Fibroblast of skin of right quadriceps (primary cell): ENCODE results near the gene PHLDB1.
A peak's percentile ranks its signal among the peaks of the same experiment; 100 is the strongest.
"Not testable (repeated sequence)": the region's sequence is repeated elsewhere in the genome, so short reads cannot be mapped to it uniquely, and the experiment has no call there.

Source experiments
- DNase-seq: peaks from one replicate; pipeline ENCODE4 v3.0.0-alpha.2; 2013

PHLDB1 gene

DNA sequence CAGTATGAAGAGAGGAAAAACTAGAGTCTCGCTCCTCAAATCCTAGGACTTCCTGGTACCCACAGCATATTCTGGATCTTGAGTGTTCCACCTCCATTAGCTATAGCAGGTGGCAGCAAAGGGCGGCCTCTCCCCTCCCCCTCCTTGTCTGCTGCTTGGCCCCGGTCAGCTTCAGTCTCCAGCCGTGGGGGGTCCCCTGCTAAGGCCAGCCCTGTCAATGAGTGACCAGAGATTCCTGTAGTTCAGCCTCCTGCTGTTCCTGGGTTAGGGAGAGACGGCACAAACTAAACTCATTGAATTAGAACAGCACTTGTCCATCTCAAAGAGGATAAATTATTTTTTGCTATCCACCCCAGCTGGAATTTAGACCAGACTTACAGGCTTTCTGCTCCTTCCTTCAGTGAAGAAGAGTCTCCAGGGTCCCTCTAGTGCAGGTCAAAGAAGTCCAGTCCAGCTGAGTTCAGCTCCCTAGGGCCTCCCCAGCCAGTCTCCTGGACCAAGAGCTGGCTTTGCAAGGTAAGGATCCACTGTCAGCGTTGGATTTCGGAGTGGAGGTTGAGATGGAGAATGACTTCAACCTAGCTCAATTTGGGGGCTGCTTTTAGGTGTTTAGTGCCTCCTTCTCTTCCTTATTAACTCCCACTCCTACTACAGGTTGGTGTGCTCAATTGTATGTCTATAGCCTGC is 1.1 kb upstream of the PHLDB1 start:
- no peak for DNase-seq

DNA sequence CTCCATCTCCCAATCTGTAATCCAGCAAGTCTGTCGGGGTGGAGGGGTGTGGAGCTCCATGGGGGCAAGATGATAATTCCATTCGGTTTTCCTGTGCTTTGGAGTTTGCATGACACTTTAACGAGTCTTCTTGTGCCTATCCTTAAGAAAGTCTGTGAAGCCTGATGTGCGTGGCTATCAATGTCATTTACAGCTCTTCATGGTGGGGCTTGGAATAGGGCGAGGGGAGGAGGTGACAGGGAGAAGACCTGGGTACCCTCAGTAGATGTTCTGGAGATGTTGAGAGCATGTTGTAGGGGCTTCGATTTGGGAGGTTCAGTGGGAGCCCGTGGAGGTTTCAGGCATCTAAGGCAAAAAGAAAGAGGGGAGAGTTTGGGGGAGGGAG is 579 bp upstream of the PHLDB1 start:
- no peak for DNase-seq

DNA sequence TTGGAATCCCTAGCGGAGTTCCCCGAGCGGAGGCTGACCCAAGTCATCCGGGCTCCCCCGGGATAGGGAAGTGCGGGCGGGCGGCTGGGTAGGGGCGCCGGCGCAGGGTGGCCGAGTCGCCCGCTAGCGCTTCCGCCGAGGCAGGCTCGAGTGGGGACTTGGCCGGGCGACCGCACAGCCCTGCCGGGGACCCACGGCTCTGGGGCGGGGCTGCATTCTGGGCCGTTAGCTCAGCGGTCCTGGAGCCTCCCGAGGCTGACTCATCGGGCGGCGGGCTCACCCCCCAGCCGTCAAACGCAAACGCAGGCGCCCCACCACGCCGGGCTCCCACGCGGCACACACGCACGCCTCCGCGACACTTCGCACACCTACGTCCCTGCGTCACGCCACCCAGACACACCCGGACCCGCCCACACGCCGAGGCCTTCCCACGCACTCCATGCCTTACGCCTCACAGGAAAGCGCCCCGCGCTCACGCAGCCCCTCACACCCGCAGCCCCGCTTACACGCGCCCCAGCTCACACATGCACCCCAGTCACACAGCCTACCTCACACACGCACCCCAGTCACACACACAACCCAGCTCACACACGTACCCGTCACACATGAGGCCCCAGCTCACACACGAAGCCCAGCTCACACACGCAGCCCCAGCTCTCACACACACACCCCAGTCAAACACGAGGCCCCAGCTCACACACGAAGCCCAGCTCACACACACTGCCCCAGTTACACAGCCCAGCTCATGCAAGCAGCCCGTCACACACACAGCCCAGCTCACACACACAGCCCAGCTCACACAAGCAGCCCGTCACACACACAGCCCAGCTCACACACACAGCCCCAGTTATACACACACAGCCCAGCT is 1.2 kb downstream of the PHLDB1 start:
- peak; percentile 78 for DNase-seq

DNA sequence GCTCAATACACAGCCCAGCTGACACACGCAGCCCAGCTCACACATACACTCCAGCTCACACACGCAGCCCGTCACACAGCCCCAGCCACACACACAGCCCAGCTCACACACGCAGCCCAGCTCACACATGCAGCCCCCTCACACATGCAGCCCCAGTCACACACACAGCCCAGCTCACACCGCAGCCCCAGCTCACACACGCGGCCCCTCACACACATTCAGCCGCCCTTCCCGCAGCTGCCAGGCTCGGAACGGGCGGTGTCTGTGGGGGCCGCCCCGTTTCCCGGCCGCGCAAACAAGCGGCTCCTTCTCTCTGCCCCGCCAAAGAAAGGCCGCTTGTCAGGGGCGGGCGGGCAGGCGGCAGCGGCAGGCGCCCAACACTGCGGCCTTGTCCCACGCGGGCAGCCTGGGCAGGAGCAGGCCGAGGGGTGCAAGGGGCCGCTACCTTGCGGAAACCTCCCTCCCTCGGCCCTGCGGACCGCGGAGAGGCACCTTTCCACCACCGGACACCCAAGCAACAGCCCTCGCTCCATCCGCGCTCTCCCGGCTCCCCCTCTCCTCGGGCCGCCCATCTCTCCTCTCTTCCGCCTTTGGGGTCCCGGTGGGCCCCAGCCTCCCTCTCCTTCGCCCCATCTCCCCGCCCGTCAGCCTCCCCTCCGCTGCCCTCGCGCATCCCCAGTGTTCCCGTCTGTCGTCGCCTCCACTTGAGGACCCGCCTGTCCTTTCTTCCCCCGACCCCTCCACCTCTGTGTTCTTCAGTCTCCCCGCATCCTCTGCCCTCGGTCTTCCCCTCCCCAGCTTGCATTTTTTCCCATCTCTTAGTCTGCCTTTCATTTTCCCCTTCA is 2.2 kb downstream of the PHLDB1 start:
- DNase-seq: peak; percentile 28

DNA sequence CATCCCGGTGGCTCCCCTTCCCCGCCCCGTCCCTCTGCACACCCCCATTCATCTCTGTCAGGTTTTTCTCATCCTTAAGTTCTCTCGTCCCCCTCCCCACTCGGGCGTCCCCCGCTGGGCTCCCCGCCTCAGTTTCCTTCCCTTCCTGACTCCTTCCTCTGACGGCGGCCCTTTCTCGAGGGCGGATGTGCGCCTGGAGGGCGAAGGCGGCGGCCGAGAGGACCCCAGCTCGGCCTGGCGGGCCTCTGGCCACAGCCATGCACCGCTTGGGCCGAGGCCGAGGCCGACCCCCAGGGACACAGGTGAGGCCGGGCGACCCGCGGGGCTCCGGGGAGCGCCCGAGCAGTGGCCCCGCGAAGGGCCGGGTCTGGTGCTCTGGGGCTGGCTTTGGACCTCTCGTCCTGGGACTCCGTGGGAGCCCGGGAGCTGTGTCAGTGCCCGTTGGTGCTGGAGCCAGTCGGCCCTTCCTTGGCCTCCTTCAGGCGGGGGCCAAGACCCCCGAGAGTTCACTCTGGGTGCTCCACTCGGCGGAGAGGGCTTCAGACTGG is 2.9 kb downstream of the PHLDB1 start:
- no peak for DNase-seq

DNA sequence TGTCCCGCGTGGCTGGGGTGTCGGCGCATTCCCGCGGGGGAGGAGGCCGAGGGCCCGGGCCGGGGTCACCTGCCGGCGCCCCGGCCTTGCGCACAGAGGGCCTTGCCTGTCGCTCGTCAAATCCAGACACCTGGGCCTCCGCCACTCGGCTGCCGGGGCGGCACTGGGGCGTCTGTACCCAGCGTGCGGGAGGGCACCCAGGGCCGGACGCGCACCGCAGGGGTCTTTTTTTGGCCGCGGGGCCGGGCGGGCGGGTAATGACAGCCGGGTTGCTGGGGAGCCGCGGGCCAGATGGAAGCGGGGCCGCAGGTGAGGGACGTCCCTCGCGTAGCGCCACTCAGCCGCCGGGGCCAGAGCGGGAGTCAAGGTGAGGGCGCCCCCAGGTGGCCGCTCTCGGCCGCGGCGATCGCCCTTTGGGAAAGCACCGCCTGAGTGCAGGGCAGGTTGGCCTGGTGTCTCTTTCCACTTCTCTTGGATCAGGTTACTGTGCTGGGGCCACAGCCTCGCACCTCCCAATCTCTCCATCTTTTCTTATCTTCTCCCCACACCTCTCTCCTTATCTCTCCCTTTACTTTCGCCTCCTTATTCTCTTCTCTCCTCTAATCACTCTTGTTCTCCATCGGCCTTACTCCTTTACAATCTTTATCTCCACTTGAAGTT is 3.5 kb downstream of the PHLDB1 start:
- DNase-seq: peak; percentile 64

DNA sequence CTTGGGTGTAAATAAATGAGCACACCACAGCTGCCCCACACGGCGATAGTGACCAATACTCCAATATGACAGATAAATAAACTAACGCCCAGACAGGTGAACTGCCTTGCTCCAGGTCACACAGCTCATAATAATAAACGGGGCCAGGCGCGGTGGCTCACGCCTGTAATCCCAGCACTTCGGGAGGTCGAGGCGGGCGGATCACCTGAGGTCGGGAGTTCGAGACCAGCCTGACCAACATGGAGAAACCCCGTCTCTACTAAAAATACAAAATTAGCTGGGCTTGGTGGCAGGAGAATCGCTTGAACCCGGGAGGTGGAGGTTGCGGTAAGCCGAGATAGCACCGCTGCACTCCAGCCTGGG is 4.0 kb downstream of the PHLDB1 start:
- DNase-seq: not testable (repeated sequence)

DNA sequence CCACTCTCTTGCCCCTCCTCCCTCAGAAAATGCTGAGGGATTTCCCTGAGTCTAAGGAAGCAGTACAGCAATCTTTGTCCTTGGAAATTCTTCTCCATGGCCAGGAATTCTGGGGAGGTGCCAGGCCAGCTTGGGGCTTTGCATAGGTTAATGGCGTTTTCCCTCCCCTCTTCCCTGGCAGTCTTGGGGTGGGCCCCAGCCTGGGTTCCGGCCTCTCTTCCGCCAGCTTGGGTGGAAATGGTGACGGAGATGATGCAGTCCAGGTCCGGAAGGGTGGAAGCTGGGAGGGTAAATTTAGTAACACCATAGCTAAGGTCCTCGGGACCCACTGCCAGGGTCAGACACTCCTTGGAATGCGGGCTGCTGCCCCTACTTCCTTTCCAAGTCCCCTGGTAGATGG is 5.0 kb downstream of the PHLDB1 start:
- no peak for DNase-seq

DNA sequence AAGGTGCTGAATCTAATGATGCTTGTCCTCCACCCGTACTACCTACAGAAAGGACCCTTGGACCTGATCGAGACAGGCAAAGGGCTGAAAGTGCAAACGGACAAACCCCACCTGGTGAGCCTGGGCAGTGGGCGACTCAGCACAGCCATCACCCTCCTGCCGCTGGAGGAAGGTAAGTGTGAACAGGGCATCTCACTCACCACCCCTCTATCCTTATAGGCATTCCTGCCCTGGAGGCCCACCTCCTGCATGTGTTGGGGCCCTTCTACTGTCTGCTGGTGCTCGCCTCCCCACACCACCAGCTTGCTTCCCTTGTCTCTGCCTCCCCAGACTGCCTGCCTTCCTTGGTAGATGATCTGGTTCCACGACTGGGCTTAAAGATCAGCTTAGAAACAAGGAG is 7.1 kb downstream of the PHLDB1 start:
- no peak for DNase-seq

DNA sequence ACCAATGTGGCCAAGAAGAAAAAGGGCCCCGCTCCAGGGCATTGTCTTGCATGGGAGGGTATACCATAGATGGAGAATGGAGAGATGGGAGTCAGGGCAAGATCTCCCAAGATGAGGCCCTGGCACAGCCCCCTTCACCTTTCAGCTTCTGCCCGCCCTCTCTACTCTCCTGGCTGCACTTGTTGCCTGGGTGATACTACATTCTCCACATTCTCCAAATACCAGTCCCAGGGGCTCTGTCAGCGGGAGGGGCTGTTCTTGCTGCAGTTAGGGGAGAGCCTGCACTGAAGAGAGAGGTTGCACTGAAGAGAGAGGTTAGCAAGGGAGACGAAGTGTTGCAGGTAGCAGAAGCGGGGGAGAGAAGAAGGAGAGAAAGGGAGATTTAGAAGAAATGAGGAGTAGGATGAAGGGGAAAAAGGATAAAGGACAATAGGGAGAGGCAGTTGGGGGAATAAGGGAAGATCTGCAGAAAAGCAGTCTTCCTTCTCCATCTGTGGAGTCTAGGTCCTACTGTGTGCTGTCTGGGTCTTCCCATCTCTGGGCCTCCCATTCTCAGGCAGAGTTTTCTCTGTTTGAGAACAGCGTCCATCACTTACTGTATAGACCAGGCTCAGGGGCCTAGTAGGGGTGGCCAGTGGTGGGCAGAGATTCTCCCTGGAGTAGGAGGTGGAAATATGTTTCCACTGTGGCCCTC is 8.0 kb downstream of the PHLDB1 start:
- DNase-seq: peak; percentile 56

DNA sequence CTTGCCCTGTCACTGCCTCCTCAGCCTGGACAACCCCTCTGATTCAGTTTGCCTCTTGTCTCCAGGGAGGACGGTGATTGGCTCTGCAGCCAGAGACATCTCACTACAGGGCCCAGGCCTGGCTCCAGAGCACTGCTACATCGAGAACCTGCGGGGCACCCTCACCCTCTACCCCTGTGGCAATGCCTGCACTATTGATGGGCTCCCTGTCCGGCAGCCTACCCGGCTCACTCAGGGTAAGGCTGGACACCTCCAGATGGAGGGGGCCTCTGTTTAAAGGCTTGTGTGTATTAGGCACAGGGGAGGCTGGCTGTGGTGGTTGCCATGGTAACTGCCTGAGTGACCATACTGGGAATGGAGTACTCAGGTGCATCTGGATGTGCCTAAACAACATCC is 8.6 kb downstream of the PHLDB1 start:
- no peak for DNase-seq

DNA sequence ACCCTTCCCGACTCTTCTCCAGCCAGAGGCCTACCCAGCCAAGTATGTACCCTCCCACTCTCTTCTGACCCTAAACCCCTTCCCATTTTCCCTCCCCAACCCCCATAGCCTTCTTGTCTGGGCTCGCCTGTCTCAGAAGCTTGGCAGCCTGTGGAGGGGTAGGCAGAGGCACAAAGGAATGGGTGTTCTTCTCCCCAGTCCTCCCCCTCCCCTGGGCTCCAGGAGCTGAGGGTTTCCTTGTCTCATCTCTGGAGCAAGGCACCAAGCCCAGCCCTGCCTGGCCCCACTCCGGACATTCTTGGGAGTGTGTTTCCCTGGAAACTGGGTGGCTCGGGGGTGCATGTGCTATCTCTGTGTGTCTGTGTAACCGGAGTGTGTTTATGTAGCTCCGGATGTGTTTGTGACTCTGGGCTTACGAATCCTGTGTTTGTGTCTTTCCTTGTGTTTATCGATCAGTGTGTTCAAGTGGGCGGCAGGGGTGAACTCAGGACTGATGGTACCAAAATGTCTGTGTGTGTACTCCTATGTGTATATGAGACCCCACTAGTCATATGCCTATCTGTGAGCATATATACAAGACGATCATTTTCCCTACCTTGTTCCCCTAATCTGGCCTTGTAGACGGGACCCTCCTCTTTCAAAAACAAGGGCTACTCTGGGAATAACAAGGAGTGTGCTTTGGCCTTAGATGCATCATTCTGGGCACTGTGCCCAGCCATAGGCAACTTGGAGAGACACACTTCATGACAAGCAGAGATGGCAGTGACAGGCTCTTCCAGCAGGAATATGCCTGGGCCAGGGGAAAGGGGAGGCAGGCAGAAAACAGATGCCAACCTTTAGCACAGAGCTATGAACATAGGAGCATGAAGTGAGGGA is 10.9 kb downstream of the PHLDB1 start:
- DNase-seq: peak; percentile 69

DNA sequence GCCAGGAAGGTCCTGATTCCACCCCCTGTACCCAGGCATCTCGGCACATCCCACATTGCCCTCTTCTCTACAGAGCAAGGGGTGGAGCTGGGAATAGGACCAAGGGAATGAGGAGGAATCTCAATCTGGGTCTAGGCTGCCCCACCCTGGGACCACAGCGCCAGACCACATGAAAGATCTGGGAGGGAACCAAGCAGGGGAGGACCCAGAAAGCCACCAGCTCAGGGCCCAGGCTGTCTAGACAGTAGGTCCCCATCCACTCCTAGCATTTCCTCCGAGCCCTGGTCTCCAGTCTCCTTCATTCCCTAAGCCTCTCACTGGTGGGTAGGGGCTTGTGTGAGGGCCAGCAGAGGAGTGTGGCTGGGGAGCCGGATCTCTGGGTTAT is 11.6 kb downstream of the PHLDB1 start:
- DNase-seq: peak; percentile 76

DNA sequence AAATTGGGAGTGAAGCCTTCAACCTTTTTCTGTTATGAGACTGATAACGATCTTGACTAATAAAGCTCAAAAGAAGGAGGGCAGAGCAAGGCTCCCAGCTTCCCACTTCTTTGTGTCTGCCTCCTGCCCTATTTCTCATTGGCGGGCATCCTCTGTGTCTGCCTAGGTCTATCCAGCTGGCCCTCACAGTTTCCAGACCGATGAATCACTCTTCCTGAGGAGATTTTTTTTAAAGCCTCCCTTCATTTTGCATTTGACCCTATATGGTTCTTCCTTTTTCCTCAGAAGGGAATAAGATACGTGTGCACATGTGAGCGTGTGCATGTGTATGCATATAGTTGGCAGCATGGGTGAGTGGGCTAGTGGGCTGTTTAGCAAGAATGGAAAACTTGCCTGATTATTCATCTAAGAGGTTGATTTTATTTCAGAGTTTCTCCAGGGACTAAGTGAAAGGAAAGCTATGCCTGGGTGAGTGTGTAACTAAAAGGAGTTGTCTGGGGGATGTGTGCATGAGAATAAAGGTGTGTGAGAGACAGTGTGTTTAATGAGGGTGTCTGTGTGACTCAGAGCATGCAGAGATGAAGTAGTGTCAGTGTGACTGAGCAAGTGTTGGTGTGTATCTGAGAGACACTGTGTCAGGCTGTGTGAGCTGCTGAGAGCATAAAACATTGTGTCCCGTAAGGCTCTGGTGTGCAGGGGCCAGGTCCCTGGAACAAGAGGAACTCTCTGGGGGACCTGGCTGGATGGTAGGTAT is 12.2 kb downstream of the PHLDB1 start:
- peak; percentile 98 for DNase-seq

DNA sequence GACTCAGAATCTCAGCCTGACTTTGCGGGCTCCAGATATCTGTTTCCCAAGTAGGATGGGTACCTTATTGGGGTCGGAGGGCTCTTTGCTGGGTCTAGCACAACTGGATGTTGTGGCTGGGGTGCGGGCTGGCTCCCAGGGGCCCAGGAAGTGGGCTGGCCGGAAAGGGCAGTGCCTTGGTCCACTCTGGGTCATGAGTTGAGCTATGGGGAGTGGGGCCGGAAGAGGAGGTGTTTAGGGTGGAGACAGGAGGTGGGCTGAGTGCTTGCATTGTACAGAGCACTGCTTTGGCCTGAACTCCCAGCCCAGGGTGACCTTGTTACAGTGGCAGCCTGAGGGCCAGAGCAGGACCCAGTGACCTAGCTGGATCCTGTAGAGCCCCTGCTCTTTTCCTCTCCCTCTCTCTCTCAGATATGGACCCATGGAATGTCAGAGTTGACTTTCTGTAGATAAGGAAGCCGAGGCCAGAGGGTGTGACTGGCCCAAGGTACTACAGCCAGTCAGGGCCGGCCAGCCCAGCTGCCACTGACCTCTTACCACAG is 13.2 kb downstream of the PHLDB1 start:
- DNase-seq: no peak

DNA sequence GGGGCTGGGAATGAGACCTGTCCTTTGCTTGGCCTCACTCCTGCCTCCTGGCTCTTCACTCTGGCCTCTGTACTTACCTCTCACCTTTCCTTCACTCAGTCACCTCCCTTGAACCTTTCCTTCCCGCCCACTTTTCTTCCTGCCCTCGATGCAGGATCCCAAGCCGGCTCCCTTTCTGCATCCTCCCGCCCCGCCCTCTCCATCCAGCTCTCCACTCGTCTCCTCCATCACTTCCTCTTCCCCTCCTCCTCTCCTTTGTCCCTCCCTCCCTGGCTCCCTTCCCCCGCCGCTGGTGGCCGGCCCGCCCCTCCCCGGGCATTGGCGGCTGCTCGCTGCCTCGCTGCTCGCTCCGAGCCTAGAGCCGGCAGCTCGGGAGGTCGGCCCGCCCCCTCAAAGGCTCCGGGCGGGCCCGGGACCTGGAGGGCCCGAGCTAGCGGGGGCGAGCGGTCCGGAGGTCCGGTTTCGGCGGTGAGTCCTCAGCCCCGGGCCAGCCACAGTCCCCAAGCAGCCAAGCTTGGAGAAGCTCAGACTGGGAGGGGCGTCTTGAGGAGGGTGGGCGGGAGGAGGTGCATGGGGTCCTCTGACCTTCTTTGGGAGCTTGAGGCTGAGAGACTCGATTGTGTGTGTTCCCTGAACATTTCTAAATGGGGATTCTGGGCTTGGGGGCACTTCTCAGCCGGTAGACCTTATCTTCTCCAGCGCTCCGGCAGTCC is 13.8 kb downstream of the PHLDB1 start:
- DNase-seq: peak; percentile 91

DNA sequence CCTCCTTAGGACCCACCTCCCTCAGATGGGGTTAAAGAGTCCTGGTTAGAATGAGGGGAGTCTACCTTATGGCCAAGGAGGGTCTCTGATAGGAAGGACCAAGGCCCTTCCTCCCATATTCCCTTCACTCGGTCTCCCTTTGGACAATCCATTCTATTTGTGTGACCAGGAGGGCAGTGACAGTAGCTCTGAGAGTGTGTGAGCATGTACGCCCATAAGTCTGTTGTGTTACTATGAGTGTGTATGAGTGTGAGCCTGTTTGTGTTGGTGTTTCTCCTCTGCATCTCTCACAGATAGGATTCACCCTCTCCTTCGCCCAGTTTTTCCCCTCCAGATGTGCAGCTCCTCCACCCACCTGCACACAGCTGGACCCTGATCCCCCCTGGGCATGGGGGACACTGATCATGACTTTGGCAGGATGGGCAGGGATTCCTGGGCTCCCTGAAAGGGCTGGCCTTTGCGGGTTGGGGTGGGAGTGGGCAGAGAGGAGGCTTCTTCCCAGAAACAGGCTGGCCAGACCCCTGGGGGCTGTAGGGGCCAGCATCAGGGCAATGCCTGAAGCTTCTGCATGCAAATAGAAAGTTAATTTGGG is 14.5 kb downstream of the PHLDB1 start:
- no peak for DNase-seq

DNA sequence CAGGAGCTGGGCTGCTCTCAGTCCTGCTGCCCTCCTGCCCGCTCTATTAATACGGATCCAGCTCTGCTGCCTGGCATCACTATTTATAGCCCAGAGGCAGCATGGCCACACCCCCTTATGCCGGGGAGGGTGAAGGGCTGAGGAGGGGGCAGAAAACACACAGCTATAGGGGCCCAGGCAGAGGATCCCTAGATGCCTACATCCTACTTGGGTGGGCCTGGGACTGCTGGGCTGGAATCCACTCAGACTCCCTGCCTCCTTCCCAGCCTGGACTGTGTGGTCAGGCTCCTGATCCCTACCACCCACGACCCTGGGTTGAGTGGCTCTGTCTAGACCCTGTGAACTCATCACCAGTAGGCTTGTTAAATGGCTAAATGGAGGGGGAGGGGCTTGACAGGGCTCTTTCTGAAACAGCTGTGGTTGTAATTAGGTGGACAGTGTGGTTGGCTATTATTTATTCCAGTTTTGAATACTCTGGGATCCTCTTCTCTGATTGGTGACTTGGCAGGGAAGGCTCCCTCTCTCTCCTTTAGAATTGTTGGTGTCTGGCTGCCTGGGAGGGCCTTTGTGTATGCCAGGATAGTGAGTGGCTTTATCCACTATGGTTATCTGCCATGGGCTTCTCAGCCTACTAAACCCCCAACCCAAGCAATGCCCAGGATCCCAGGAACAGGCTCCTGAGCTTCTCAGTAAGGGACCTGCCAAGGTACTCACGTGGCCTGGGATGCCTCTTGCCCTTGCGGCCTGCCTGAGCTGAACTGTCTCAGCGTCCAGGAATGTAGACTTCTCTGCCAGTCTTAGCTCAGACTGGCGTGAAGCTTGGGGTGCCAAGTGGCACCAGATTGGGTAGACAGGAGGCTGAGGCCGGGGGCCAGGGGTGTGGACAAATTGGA is 15.2 kb downstream of the PHLDB1 start:
- peak; percentile 58 for DNase-seq
